Peyer's patch (tissue), 4 donors: ENCODE measurements around the gene FER.
"Not testable (repeated sequence)": the region's sequence is repeated elsewhere in the genome, so short reads cannot be mapped to it uniquely, and the experiment has no call there.

Source experiments
- CTCF ChIP-seq, 6 experiments: fragments of 450-650 bp in 4 of 6; fragments of 200-600 bp in 2 of 6; sonication (generic) in 1 of 6; IDR thresholded peaks; one replicate each; pipeline ENCODE4 v1.5.1; 2017 to 2019; ENCODE audit warnings: antibody characterized with exemption in 6 of 6, mild to moderate bottlenecking in 3 of 6, moderate library complexity in 1 of 6
- POLR2A ChIP-seq, 2 donors: fragments of 450-650 bp; IDR thresholded peaks; one replicate each; pipeline ENCODE4 v1.5.1; 2017; ENCODE audit warnings: antibody characterized with exemption in 2 of 2, mild to moderate bottlenecking in 2 of 2, moderate library complexity in 2 of 2

- not testable (repeated sequence) for TF ChIP-seq CTCF, POLR2A (IDR thresholded peaks at IDR 0.05)
Observed at GRCh38 chr5:108899244-108899643, 151.5 kb downstream of the FER start.
